ENCODE measurements around the gene EPHB1. TPM values are rescaled to one million over a fixed set of nuclear protein-coding genes. Genes with fewer than 3 reads are reported as not detected.

The EPHB1 gene
- polyA plus RNA-seq, 1 experiment, result 0.50 TPM

DNA sequence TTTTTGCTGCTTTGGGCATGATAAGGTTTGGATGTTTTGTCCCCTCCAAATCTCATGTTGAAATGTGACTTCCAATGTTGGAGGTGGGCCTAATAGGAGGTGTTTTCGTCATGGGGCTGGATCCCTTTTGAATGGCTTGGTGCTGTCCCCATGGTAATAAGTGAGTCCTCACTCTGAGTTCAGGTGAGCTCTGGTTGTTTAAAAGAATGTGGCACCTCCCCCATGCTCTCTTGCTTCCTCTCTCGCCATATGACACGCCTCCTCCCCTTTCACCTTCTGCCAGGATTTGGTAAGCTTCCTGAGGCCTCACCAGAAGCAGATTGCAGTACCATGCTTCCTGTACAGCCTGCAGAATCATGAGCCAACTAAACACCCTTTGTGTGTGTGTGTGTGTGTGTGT is 255.5 kb downstream of the EPHB1 start:
- DNase-seq (ENCODE audit: low read depth), result no peak
- ChIA-PET POLR2A (no interaction called here), CTCF (interaction anchor here (1.5 kb wide), 1 partner anchor 9 kb away, joined by 3 read pairs; no protein-coding TSS in a partner anchor)
- Histone ChIP-seq H3K27me3 (ENCODE audit: control insufficient read depth, insufficient read depth, low read length) (no peaks in the 10 kb centered on the region), H3K36me3 (ENCODE audit: control insufficient read depth, insufficient read depth, low read length) (no peaks in the 10 kb centered on the region), H3K4me3 (ENCODE audit: low read depth, low read length) (no peak overlapping the region)
- TF ChIP-seq, protein P1, sequence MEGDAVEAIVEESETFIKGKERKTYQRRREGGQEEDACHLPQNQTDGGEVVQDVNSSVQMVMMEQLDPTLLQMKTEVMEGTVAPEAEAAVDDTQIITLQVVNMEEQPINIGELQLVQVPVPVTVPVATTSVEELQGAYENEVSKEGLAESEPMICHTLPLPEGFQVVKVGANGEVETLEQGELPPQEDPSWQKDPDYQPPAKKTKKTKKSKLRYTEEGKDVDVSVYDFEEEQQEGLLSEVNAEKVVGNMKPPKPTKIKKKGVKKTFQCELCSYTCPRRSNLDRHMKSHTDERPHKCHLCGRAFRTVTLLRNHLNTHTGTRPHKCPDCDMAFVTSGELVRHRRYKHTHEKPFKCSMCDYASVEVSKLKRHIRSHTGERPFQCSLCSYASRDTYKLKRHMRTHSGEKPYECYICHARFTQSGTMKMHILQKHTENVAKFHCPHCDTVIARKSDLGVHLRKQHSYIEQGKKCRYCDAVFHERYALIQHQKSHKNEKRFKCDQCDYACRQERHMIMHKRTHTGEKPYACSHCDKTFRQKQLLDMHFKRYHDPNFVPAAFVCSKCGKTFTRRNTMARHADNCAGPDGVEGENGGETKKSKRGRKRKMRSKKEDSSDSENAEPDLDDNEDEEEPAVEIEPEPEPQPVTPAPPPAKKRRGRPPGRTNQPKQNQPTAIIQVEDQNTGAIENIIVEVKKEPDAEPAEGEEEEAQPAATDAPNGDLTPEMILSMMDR (IDR thresholded peaks at IDR 0.05; ENCODE audit: insufficient read depth, low read depth, low read length), result no peak

DNA sequence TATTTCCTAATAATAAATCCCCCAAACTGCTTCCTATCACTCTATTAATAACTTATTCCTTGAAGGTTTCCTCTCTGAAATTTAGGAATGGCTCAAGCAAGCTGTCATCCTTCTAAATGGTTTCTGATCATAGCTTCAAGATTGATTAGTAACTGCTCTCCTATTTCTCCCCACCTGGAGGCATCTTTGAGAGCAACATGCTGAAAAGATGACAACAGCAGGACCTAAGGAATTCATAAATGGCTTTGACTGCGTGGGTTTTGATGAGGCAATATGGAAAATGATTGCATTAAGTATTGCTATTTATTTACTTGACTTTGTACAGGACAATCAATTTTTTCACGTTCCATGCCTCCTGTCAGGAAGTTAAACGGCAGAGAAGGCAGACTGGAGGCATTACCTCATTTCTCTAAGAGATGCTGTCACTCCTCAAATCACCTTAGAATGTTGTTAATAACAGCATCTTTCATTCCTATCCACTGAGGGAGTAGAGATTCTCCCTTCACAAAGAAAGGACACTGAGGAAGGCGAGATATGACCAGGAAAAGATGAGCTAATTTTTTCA is 256.4 kb downstream of the EPHB1 start:
- Histone ChIP-seq H3K27me3 (ENCODE audit: control insufficient read depth, insufficient read depth, low read length) (no peaks in the 10 kb centered on the region), H3K36me3 (ENCODE audit: control insufficient read depth, insufficient read depth, low read length) (no peaks in the 10 kb centered on the region), H3K4me3 (ENCODE audit: low read depth, low read length) (no peak overlapping the region)
- TF ChIP-seq, protein P1 (IDR thresholded peaks at IDR 0.05; ENCODE audit: insufficient read depth, low read depth, low read length), result no peak
- CTCF ChIA-PET, result interaction anchor here (1.5 kb wide), 1 partner anchor 10 kb away, joined by 3 read pairs; no protein-coding TSS in a partner anchor
- POLR2A ChIA-PET, result no interaction called here
- no peak for DNase-seq (ENCODE audit: low read depth)

DNA sequence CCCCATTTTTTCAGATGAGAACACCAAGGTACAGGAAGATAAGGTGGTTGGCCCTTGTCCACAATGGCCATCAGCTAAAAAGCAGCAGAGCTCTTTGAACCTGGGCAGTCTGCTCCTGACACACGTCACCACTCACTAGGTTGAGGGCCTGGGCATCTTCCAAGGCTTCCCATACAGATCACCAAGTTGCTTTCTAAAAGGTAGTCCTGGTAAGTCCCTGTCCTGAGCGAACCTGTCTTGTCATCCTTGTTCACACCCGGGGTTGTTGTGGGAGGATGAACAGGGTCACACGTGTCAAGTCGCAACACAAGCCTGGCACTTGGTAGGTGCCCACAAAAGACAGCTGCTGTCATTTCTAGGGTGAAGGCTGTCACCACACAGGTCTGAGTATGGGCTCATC is 260.4 kb downstream of the EPHB1 start:
- no peaks in the 10 kb centered on the region for H3K27me3 ChIP-seq (ENCODE audit: control insufficient read depth, insufficient read depth, low read length)
- TF ChIP-seq, protein P1 (IDR thresholded peaks at IDR 0.05; ENCODE audit: insufficient read depth, low read depth, low read length), result no peak
- no peak overlapping the region for H3K4me3 ChIP-seq (ENCODE audit: low read depth, low read length)
- POLR2A ChIA-PET, result no interaction called here
- CTCF ChIA-PET, result no interaction called here
- H3K36me3 ChIP-seq (ENCODE audit: control insufficient read depth, insufficient read depth, low read length), result no peaks in the 10 kb centered on the region
- no peak for DNase-seq (ENCODE audit: low read depth)

DNA sequence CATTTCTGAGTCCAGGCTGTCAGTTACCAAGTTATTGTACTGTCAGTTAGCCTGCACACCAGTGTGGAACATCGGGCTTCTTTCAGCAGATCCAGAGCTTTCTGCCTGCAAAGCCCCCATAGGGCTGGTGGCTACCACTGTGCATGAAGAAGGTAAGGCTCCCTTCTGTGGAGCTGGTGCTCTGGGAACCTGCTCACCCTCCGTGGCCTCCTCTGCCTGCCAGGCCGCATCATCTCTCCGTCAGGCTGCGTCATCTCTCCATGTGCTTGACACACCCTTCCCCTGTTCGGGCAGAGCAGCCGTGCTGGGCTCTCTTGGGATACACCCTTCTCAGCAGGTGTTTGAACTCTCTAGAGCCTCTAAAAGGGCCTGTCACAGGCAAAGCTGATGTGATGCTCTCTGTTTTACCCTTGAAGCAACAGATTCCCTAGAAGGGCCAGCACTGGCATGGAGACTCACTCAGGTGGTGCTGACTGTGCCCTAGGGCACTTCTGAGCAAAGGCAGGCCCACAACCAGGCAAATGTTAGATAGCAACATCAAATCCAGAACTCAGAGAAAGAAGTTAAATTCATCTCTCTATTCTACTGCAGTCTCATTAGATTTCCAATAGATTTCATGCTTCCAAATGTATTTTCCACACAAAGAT is 261.1 kb downstream of the EPHB1 start:
- CTCF ChIA-PET, result no interaction called here
- POLR2A ChIA-PET, result no interaction called here
- Histone ChIP-seq H3K36me3 (ENCODE audit: control insufficient read depth, insufficient read depth, low read length) (no peaks in the 10 kb centered on the region), H3K27me3 (ENCODE audit: control insufficient read depth, insufficient read depth, low read length) (no peaks in the 10 kb centered on the region), H3K4me3 (ENCODE audit: low read depth, low read length) (no peak overlapping the region)
- TF ChIP-seq, protein P1 (IDR thresholded peaks at IDR 0.05; ENCODE audit: insufficient read depth, low read depth, low read length), result no peak
- DNase-seq (ENCODE audit: low read depth), result no peak

DNA sequence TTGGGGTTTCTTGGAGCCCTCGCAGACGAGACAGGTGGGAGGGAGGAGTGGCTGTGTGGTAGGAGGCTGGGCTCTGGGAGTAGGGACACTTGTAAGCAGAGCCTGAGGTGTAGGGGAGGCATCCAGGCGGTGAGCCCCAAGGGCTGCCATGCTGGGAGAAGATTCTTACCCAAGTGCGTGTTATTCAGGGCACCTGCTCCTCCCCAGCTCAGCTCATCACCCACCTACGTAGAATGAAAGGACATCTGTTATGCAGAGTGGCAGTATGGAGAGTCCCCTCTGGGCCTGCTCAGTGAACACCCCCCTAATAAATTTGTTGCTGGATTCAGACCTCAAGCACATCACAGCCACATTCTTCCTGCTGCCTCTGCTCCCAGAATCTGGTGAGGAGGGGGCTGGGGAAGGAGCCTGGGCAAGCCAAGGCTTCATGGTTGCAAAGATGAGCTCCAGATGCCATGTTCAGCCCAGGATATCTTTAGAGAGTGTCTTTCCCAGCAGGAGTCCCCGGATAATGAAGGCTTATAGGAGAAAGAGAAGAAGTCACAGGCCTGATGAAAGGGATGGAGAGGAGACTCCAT is 261.8 kb downstream of the EPHB1 start:
- no peak for DNase-seq (ENCODE audit: low read depth)
- POLR2A ChIA-PET, result no interaction called here
- H3K27me3 ChIP-seq (ENCODE audit: control insufficient read depth, insufficient read depth, low read length), result no peaks in the 10 kb centered on the region
- TF ChIP-seq, protein P1 (IDR thresholded peaks at IDR 0.05; ENCODE audit: insufficient read depth, low read depth, low read length), result no peak
- CTCF ChIA-PET, result no interaction called here
- H3K4me3 ChIP-seq (ENCODE audit: low read depth, low read length), result no peak overlapping the region
- no peaks in the 10 kb centered on the region for H3K36me3 ChIP-seq (ENCODE audit: control insufficient read depth, insufficient read depth, low read length)

All from BJ (cell line).